Activated CD8-positive, alpha-beta memory T cell treated with anti-CD3 and anti-CD28 coated beads, Interleukin-2, amount 50 U/mL, for 24 hours (primary cell): ENCODE measurements around the gene DNAH1.
"Not testable (repeated sequence)": the region's sequence is repeated elsewhere in the genome, so short reads cannot be mapped to it uniquely, and the experiment has no call there.

Experiments
- DNase-seq: peaks from one replicate; pipeline ENCODE4 v3.0.0-alpha.2; 2020; ENCODE audit errors: extremely low read depth

Gene DNAH1

DNA sequence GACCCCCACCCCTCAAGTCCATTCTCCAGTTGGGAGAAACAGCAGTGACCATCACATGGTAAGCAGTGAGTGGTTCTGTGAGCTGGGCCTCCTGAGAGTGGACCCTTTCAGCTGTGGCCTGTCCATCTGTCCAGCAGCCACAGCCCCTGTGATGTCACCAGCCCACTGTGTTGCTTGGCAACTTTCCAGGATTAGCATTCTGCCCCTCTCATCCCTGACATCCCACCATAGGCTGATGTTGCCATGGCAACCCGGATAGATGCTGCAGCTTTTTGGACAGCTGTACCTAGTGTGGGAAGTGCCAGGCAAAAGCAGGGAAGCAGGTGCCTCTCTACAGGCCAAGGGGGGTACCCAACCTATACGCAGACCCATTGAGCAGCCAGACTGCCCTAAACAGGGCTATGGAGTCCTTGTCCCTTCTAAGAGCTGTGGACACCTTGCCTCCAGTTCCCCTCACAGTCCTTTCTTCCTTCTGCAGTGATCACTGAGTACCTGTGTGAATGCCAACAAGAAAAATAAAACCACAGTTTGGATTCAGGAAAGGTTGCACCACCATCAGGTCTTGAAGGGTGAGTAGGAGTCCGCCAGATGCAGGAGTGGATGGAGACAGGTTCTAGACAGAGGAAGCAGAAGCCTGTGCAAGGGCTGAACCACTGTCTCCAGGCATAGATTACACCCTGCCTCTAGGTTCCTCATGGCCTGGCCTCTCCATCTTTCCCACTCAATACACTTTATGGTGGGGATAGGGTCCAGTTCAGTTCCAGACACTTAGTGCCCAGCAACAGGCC lies at the start of gene DNAH1:
TSS of gene DNAH1 (plus strand) at position 343 of the 788 bp plus-strand sequence. CDS start 6,124 bp downstream, outside the sequence.
- no peak for DNase-seq

GRCh38 chr3:52268036-52268435 lies 48.1 kb upstream of the DNAH1 start:
- DNase-seq = no peak

DNA sequence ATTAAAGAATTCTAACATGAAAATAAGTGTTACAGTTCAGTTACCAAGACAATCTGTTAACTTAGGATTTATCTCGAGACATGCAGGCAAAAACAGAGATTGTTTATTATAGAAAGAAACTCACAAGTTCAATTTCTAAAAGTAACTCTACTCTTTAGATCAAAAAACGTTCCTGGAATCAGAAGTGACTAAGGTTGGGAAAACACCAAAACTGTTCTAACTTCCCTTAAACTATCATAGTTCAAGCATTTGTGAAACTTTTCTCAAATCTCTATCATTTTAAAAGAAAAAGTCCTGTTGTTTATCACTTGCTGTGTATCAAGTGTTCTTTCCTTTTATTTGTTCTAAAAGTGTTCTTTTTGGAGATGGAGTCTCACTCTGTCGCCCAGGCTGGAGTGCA lies 46.3 kb upstream of the DNAH1 start:
- no peak for DNase-seq

DNA sequence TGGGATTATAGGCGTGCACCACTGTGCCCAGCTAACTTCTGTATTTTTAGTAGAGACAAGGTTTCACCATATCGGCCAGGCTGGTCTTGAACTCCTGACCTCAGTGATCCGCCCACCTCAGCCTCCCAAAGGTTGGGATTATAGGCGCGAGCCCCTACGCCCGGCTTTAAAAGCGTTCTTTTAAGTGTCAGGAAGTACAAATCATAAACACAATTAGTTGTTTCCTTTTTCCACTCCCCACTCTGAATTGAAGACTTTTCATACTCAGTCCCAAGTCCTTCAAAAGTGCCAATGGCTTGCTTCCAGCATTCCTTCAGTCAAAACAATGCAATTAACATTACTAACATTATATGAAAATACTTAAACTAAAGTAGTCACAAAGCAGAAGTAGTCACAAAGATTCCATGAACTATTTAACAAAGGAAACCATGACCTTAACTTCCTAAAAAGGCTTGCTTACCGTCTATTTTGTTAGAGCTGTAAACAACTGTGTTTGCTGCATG lies 45.8 kb upstream of the DNAH1 start:
- no peak for DNase-seq

DNA sequence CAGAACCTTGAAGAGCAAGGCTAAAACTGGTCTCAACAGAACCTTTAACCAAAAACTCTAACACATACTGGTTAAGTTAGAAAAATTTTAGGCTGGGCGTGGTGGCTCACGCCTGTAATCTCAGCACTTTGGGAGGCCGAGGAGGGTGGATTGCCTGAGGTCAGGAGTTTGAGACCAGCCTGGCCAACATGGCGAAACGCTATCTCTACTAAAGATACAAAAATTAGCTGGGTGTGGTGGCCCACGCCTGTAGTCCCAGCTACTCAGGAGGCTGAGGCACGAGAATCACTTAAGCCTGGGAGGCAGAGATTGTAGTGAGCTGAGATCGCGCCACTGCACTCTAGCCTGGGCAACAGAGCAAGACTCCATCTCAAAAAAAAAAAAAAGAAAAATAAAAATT lies 43.9 kb upstream of the DNAH1 start:
- not testable (repeated sequence) for DNase-seq

DNA sequence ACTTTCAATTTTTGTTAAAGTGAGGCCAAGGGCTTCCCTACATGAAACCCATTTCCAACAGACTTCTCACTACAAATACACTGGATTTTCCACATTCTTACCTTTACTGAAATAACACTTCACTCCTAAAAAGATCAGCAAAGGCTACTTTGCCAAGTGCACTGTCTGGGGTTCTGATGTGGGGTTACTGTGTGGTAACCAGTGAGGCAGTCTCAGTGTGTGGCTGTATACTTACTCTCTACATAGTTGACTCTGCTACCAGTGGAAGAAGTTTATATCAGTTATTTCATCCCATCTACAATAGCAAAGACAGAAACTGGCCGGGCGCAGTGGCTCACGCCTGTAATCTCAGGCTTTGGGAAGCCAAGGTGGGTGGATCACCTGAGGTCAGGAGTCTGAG lies 43.3 kb upstream of the DNAH1 start:
- DNase-seq = no peak

DNA sequence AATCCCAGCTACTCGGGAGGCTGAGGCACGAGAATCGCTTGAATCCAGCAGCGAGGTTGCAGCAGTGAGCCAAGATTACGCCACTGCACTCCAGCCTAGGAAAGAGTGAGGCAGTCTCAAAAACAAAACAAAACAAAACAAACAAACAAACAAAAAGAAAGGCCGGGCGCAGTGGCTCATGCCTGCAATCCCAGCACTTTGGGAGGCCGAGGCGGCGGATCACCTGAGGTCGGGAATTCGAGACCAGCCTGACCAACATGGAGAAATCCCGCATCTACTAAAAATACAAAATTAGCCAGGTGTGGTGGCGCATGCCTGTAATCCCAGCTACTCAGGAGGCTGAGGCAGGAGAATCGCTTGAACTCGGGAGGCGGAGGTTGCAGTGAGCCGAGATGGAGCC lies 41.3 kb upstream of the DNAH1 start:
- not testable (repeated sequence) for DNase-seq

DNA sequence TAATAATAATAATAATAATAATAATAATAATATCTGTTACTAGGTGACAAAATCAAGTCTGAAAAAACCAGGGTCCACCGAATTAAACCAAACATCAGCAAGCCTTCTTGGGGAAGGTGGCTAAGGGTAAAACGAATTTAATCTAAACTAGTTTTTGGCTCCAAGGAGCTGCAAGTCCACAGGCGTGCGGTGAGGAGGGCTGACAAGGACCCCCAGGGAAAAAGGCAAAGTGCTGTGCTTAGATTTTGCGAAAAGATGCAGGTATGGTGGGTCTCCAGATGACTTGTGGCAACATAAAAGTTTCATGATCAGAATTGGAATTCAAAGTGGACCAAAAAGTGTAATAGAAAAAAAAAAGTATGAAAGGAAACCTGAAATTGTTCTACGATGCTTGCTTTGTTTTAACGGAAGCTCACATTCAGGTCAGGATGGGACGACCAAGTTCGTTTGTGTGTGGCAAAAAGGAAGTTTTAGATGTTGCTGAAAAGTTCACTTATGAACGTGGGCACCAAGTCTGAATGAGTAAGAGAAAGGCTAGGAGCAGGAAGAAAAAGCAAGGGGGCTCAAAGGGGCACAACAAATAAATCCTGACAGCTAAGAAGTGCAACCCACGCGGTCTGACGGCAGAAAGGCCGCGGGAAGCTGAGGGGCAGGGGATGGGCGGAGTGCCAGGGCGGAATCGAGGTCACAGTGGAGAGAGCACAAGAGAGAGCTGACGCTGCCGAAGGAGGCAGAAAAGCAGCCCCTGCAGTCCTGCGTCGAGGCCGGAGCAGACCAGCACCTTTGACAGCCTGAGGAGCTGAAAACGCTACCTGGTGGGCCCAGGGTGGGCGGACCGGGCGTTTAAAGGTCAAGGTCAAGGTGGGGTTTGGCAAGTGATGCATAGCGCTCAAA lies 38.8 kb upstream of the DNAH1 start:
- DNase-seq = peak; percentile 46

DNA sequence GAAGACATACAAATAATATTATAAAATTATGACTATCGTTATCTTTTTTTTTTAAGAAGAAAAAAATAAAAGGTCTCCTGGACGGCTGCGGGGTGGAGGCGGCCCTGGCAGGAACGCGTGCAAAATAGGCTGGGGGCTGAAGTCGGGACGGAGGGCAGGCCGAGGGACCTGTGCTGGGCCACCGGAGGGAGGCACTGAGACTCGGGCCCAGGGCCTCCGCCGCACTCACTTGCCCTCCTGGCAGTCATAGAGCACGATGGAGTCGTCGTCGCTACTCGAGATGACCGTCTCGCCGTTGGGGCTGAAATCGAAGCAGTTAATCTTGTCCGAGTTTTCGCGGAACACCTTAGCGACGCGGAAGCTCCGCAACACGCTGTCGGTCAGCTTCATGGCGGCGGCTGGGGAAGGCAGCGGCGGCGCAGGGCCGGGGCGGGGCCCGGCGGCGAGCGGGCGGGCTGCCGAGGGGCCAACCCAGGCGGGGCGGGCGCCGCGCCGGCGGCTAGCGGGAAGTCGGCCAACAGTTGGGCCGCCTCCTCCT lies 38.1 kb upstream of the DNAH1 start:
- peak; percentile 30 for DNase-seq

DNA sequence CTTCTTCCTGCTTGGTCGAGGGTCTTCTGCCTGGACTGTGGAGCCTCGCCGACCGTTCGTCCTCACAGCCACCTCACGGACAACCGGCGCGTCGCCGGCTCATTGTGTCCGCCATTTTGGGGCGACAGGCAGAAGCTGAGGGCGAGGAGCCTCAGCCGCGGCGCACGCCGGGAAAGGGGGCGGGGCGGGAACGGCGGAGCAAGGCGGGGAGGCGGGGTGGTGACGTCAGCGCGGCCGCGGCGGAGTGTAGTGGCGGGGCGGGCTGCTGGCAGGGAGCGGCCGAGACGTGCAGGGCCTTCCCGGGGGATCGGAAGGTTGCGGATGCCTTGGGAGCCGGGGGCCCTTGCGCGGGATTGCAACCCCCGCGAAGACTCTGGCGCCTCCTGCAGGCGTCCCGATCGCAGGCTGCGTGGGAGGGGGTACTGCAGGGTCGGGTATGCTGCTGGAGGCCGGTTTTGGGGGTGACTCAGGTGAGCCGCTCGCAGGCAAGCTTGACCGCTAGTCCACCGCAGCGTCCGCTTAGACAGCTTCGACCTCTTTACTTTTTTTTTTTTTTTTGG lies 37.5 kb upstream of the DNAH1 start, which contains the start of gene WDR82:
TSS of gene WDR82 (minus strand) at position 140 of the 560 bp plus-strand sequence. CDS start 288 bp downstream, outside the sequence.
- DNase-seq = peak; percentile 95

DNA sequence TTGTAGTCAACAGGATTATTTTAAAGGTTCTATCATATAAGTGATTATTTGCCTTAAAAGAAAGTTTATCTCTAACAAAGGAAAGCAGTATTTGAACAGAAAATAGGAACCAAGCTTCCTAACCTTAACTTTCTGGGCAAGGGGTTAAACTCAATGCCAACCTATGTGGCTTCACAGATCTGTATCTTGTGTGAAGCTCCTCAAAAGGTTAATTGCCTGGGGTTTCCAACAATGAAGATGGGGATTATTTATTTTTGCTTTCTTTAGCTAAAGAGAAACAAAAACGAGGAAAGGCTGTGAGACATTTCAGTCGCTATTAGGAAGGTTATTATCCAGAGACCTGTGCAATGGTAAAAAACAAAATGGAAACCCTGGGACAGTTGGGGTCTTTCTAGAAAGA lies 36.5 kb upstream of the DNAH1 start:
- no peak for DNase-seq

GRCh38 chr3:52280050-52280461 lies 36.1 kb upstream of the DNAH1 start:
- no peak for DNase-seq

DNA sequence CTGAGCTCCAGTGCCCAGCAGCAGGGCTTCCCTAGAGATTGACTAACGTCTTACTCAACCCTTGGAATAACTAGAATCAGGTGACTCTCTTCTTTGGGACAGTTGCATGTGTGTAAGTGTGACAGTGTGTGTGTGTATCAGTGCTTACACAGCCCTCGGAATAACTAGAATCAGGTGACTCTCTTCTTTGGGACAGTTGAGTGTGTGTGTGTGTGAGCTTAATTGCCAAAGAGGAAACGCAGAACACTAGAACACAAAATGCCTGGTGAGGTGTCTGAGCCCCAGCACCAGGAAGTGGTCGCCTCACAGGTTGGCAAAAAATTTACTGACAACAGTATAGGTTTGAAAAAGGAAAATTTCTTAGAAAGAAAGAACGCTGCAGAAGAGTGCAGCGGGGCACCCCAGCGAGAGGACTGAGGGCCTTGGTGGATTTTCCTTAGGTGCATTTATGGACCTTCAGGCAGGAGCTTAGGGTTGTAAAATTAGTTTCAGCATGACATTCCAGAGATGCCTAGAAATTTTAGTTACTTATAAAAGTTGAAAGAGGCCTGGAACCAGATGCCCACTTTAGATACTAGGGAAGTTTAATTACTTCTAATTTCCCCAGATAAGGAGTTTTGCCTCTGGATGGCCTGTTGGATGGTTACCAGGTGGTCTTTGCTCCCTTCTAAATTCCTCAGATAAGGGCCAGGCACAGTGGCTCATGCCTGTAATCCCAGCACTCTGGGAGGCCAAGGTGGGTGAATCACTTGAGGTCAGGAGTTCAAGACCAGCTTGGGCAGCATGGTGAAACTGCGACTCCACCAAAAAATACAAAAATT lies 33.9 kb upstream of the DNAH1 start:
- no peak for DNase-seq

DNA sequence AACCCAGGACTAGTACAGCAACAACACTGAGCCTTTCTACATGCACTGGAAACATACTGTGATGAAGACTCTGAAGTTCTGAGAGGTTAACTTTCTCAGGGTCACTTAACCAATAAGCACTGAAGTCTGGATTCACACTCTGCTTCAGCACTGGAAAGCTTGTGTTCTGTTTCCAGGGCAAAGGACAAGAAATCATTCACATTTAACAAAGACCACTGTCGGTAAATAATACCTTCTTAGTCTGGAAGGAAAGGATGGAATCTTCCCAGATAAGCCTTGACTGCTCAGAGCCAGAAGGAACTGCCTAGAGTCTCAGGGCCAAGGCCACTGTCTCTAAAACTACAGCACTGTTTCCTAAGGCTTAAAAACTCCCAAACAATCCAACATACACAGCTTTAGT lies 32.8 kb upstream of the DNAH1 start:
- no peak for DNase-seq

- not testable (repeated sequence) for DNase-seq
Measured at GRCh38 chr3:52284051-52284450, 32.1 kb upstream of the DNAH1 start.

DNA sequence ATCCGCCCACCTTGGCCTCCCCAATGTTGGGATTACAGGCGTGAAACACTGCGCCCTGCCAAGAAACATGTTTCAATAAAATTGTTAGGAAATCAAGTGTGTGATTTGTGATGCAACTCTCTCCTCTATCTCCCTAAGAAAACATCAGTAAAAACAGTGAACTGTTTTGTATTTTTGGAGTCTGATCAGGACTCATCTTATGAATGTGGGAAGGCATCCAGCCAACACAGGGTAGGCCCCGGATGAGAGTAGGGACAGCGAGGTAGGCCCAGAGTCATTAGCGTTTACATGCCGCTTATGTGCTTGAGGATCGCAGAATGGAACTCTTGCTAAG lies 29.4 kb upstream of the DNAH1 start:
- no peak for DNase-seq

- no peak for DNase-seq
Measured at GRCh38 chr3:52288674-52289073, 27.4 kb upstream of the DNAH1 start.

DNA sequence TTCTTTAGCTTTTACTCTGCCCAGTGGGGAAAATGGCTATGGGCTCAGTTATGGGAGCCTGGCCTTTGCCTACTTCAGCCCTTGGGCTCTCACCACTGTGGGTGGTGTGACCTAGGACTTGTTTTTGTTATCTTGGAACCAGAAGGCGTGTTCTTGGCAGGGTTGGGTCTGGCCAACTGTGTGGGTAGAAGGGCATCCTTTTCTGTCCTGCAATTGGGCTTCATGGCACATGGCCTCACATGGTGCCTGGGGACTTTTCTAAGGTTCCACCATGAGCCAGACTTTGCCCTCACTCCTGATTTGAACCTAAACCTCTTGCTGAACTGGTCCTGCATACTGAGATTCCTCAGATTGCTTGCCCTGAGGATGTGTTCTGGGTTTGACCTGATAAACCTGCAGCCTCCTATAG lies 26.8 kb upstream of the DNAH1 start:
- no peak for DNase-seq

DNA sequence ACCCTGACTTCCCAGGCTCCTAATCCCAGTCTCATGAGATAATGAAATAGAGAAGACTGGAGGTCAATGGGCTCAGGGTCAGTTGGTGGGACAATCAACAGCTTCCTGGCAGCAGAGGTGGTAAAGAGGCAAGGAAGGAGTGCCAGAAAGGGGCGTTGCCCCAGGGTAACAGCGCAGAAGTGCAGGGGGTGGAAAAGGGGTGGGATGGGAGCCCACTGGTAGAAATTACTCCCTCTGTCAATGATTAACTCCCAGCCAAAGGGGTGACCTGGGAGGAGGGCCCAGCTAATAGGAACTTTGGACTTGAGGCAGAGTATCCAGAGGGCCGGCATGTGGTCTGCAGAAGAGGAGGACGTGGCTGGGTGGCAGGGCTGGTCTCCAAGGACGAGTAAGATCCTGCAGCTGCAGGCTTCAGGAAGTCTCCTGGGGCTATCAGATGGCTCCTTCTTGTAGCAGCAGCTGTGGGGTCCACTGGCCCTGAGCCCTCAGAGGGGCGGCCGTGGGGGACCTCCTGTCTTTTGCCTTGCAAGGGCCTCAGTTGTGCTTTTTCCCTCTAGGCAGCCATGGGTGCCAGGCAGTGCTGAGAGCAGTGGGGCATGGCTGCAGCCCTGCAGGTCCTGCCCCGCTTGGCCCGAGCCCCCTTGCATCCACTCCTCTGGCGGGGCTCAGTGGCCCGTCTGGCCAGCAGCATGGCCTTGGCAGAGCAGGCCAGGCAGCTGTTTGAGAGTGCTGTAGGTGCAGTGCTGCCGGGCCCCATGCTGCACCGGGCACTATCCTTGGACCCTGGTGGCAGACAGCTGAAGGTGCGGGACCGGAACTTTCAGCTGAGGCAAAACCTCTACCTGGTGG lies 26.1 kb upstream of the DNAH1 start:
- DNase-seq = no peak
